Neuronal stem cell (in vitro differentiated cells): ENCODE results near the gene MYH9.
A peak's percentile ranks its signal among the peaks of the same experiment; 100 is the strongest.

Experiments
- DNase-seq: peaks from one replicate; pipeline ENCODE4 v3.0.0-alpha.2; 2013; ENCODE audit warnings: low spot score
- H2AFZ ChIP-seq: one replicate; pipeline ENCODE4 v1.6.1; 2013; ENCODE audit warnings: mild to moderate bottlenecking, low read length, inconsistent platforms
- H2AK5ac ChIP-seq: 2 replicates; pipeline ENCODE4 v1.6.1; 2013; ENCODE audit warnings: low read depth, mild to moderate bottlenecking, inconsistent platforms, low read length, moderate library complexity, mixed read lengths
- H2BK120ac ChIP-seq: 2 replicates; pipeline ENCODE4 v1.6.1; 2013; ENCODE audit warnings: low read depth, mild to moderate bottlenecking, inconsistent platforms, low read length, moderate library complexity, mixed read lengths
- H2BK12ac ChIP-seq: one replicate; pipeline ENCODE4 v1.6.1; 2013; ENCODE audit warnings: low read length, inconsistent platforms
- H2BK15ac ChIP-seq: 2 replicates; pipeline ENCODE4 v1.6.1; 2013; ENCODE audit warnings: mild to moderate bottlenecking, low read length, inconsistent platforms, mixed read lengths
- H2BK5ac ChIP-seq: one replicate; pipeline ENCODE4 v1.6.1; 2013; ENCODE audit warnings: inconsistent platforms, mild to moderate bottlenecking, low read length, moderate library complexity
- H3K14ac ChIP-seq: one replicate; pipeline ENCODE4 v1.6.1; 2013; ENCODE audit warnings: low read length, inconsistent platforms
- H3K18ac ChIP-seq: 2 replicates; pipeline ENCODE4 v1.6.1; 2013; ENCODE audit warnings: low read length, inconsistent platforms
- H3K23ac ChIP-seq: 2 replicates; pipeline ENCODE4 v1.6.1; 2013; ENCODE audit warnings: low read depth, mild to moderate bottlenecking, mixed read lengths, low read length, inconsistent platforms; ENCODE audit not compliant: poor library complexity
- H3K27ac ChIP-seq: replicated peaks from 3 replicates; pipeline ENCODE4 v1.5.1; 2013; ENCODE audit warnings: low read length, inconsistent platforms
- H3K27me3 ChIP-seq, 3 experiments: 2 replicates each; pipeline ENCODE4 v1.6.1; 2013; ENCODE audit warnings: low read length in 3 of 3, mild to moderate bottlenecking in 2 of 3, inconsistent platforms in 1 of 3, low read depth in 1 of 3, mixed read lengths in 1 of 3, moderate library complexity in 1 of 3; ENCODE audit not compliant: control insufficient read depth in 3 of 3, insufficient read depth in 3 of 3
- H3K36me3 ChIP-seq, 2 donors: replicated peaks in 1 of 2; 2 replicates each; pipeline ENCODE4 v1.6.1; 2013; ENCODE audit warnings: low read length in 2 of 2; ENCODE audit not compliant: control insufficient read depth in 2 of 2, insufficient read depth in 2 of 2
- H3K4ac ChIP-seq: 2 replicates; pipeline ENCODE4 v1.6.1; 2013; ENCODE audit warnings: inconsistent platforms, mild to moderate bottlenecking, low read length, moderate library complexity
- H3K4me1 ChIP-seq, 2 donors: 1 replicate in 1 of 2; 2 replicates in 1 of 2; pipeline ENCODE4 v1.6.1; 2013; ENCODE audit warnings: low read length in 2 of 2, low read depth in 1 of 2; ENCODE audit not compliant: control insufficient read depth in 2 of 2, insufficient read depth in 1 of 2
- H3K4me2 ChIP-seq: one replicate; pipeline ENCODE4 v1.6.1; 2013; ENCODE audit warnings: mild to moderate bottlenecking, low read length, inconsistent platforms; ENCODE audit not compliant: insufficient read depth, poor library complexity, severe bottlenecking
- H3K4me3 ChIP-seq, 2 donors: 2 replicates each; pipeline ENCODE4 v1.5.1; 2013; ENCODE audit warnings: low read length in 2 of 2, mild to moderate bottlenecking in 2 of 2, inconsistent platforms in 1 of 2, moderate library complexity in 1 of 2
- H3K79me1 ChIP-seq: one replicate; pipeline ENCODE4 v1.6.1; 2013; ENCODE audit warnings: low read depth, mild to moderate bottlenecking, inconsistent platforms, low read length, moderate library complexity
- H3K9ac ChIP-seq: one replicate; pipeline ENCODE4 v1.6.1; 2013; ENCODE audit warnings: mild to moderate bottlenecking, low read depth, low read length, inconsistent platforms; ENCODE audit not compliant: poor library complexity
- H3K9me3 ChIP-seq, 2 donors: replicated peaks in 1 of 2; 2 replicates each; pipeline versions ENCODE3 to v1.6.1; 2013; ENCODE audit warnings: low read length in 2 of 2, mild to moderate bottlenecking in 2 of 2, inconsistent platforms in 1 of 2, low read depth in 1 of 2, mixed read lengths in 1 of 2, moderate library complexity in 1 of 2; ENCODE audit not compliant: control insufficient read depth in 2 of 2, insufficient read depth in 1 of 2
- H4K8ac ChIP-seq: one replicate; pipeline ENCODE4 v1.6.1; 2013; ENCODE audit warnings: low read depth, mild to moderate bottlenecking, inconsistent platforms, low read length, moderate library complexity
- H4K91ac ChIP-seq: one replicate; pipeline ENCODE4 v1.6.1; 2013; ENCODE audit warnings: low read length, low read depth, mild to moderate bottlenecking, inconsistent platforms; ENCODE audit not compliant: poor library complexity
- WGBS, 2 donors: extraction: QIAGEN DNeasy Blood & Tissue Kit; methylation state at CpG; one replicate each; pipeline ENCODE4 v1.1.7; 2013; ENCODE audit warnings: missing lambda C conversion rate in 2 of 2, mixed read lengths in 1 of 2; ENCODE audit not compliant: insufficient read length in 2 of 2, insufficient replicate concordance in 1 of 2; ENCODE audit errors: extremely low coverage in 2 of 2; 5-methylcytosine and 5-hydroxymethylcytosine counted together

MYH9 gene

GRCh38 chr22:36417281-36417686 lies 29.5 kb upstream of the MYH9 start:
- Histone ChIP-seq H3K9me3 (no peaks in the 10 kb centered on the region), H3K4me3 (no peak overlapping the region), H3K79me1 (no peaks in the 10 kb centered on the region), H2BK15ac (peak overlapping the region; percentile 19), H3K9ac (no peak overlapping the region), H3K4ac (no peak overlapping the region), H3K27ac (no peak overlapping the region), H2BK120ac (no peak overlapping the region), H3K4me1 (peaks cover 5 to 9% of the 10 kb centered on the region in 2 donors), H2AFZ (no peak overlapping the region), H3K36me3 (no peaks in the 10 kb centered on the region), H3K14ac (no peak overlapping the region), H4K8ac (no peak overlapping the region), H3K4me2 (no peak overlapping the region), H2BK12ac (no peak overlapping the region), H3K23ac (no peak overlapping the region), H2AK5ac (peak overlapping the region; percentile 86), H4K91ac (no peak overlapping the region), H2BK5ac (no peak overlapping the region), H3K27me3 (no peaks in the 10 kb centered on the region), H3K18ac (peak overlapping the region; percentile 3)
- DNase-seq: no peak
- WGBS, 2 donors: no CpG with 5 or more reads among the region's 9 CpGs

GRCh38 chr22:36415415-36416168 lies 27.8 kb upstream of the MYH9 start:
- Histone ChIP-seq H3K23ac (no peak overlapping the region), H3K4me2 (no peak overlapping the region), H3K4ac (no peak overlapping the region), H2AK5ac (no peak overlapping the region), H3K27ac (no peak overlapping the region), H2BK5ac (no peak overlapping the region), H4K8ac (no peak overlapping the region), H2BK120ac (no peak overlapping the region), H3K18ac (no peak overlapping the region), H3K4me3 (no peak overlapping the region), H2BK15ac (no peak overlapping the region), H2BK12ac (no peak overlapping the region), H3K4me1 (peaks cover 6 to 9% of the 10 kb centered on the region in 2 donors), H3K79me1 (no peaks in the 10 kb centered on the region), H3K14ac (no peak overlapping the region), H3K9me3 (no peaks in the 10 kb centered on the region), H3K9ac (no peak overlapping the region), H3K27me3 (no peaks in the 10 kb centered on the region), H2AFZ (no peak overlapping the region), H4K91ac (no peak overlapping the region), H3K36me3 (no peaks in the 10 kb centered on the region)
- DNase-seq: no peak
- WGBS, 2 donors: no CpG with 5 or more reads among the region's 12 CpGs

GRCh38 chr22:36413022-36413775 lies 25.4 kb upstream of the MYH9 start:
- Histone ChIP-seq H3K9ac (no peak overlapping the region), H3K4me1 (peaks cover 2 to 4% of the 10 kb centered on the region in 2 donors), H2AFZ (no peak overlapping the region), H3K27me3 (no peaks in the 10 kb centered on the region), H3K79me1 (no peaks in the 10 kb centered on the region), H3K23ac (peak overlapping the region; percentile 76), H3K36me3 (no peaks in the 10 kb centered on the region), H2BK12ac (no peak overlapping the region), H3K4me3 (no peak overlapping the region), H3K9me3 (no peaks in the 10 kb centered on the region), H4K8ac (no peak overlapping the region), H3K4ac (no peak overlapping the region), H3K18ac (no peak overlapping the region), H3K4me2 (no peak overlapping the region), H4K91ac (no peak overlapping the region), H2BK15ac (no peak overlapping the region), H3K27ac (no peak overlapping the region), H3K14ac (no peak overlapping the region), H2AK5ac (peak overlapping the region; percentile 8), H2BK5ac (no peak overlapping the region), H2BK120ac (no peak overlapping the region)
- WGBS, 2 donors: no CpG with 5 or more reads among the region's 11 CpGs
- no peak for DNase-seq

GRCh38 chr22:36411589-36412258 lies 24.0 kb upstream of the MYH9 start:
- WGBS, 2 donors: no CpG with 5 or more reads among the region's 6 CpGs
- Histone ChIP-seq H3K4ac (no peak overlapping the region), H3K27me3 (no peaks in the 10 kb centered on the region), H3K4me3 (no peak overlapping the region), H3K9me3 (no peaks in the 10 kb centered on the region), H3K4me1 (peaks cover 2 to 4% of the 10 kb centered on the region in 2 donors), H3K27ac (no peak overlapping the region), H2BK5ac (no peak overlapping the region), H2AK5ac (no peak overlapping the region), H2BK12ac (no peak overlapping the region), H3K79me1 (no peaks in the 10 kb centered on the region), H2BK15ac (no peak overlapping the region), H2BK120ac (no peak overlapping the region), H3K18ac (no peak overlapping the region), H4K91ac (no peak overlapping the region), H3K14ac (no peak overlapping the region), H3K9ac (no peak overlapping the region), H4K8ac (no peak overlapping the region), H3K36me3 (no peaks in the 10 kb centered on the region), H2AFZ (no peak overlapping the region), H3K23ac (no peak overlapping the region), H3K4me2 (no peak overlapping the region)
- DNase-seq: no peak
